Trophoblast cell (in vitro differentiated cells and primary cell): ENCODE measurements around the gene GHITM.
A peak's percentile ranks its signal among the peaks of the same experiment; 100 is the strongest.
"Not testable (repeated sequence)": the region's sequence is repeated elsewhere in the genome, so short reads cannot be mapped to it uniquely, and the experiment has no call there.

Experiments
- DNase-seq, 2 donors: peaks; one replicate each; pipeline ENCODE4 v3.0.0-alpha.2; 2016
- H2AFZ ChIP-seq: 2 replicates; pipeline ENCODE4 v1.6.1; 2013; ENCODE audit warnings: low read length, moderate library complexity, mild to moderate bottlenecking; ENCODE audit not compliant: insufficient read depth, poor library complexity
- H2AK5ac ChIP-seq: 2 replicates; pipeline ENCODE4 v1.6.1; 2013; ENCODE audit warnings: mild to moderate bottlenecking, low read length
- H2BK120ac ChIP-seq: 2 replicates; pipeline ENCODE4 v1.6.1; 2013; ENCODE audit warnings: low read length, mild to moderate bottlenecking, moderate library complexity; ENCODE audit not compliant: insufficient read depth, poor library complexity
- H2BK12ac ChIP-seq: 2 replicates; pipeline ENCODE4 v1.6.1; 2013; ENCODE audit warnings: mild to moderate bottlenecking, low read length, moderate library complexity
- H2BK5ac ChIP-seq: 2 replicates; pipeline ENCODE4 v1.6.1; 2013; ENCODE audit warnings: low read length, low read depth, moderate library complexity, mild to moderate bottlenecking; ENCODE audit not compliant: poor library complexity
- H3K14ac ChIP-seq: 2 replicates; pipeline ENCODE4 v1.6.1; 2013; ENCODE audit warnings: mild to moderate bottlenecking, low read length
- H3K18ac ChIP-seq: 2 replicates; pipeline ENCODE4 v1.6.1; 2013; ENCODE audit warnings: mild to moderate bottlenecking, low read length
- H3K23ac ChIP-seq: 2 replicates; pipeline ENCODE4 v1.6.1; 2013; ENCODE audit warnings: low read length
- H3K27ac ChIP-seq: 2 replicates; pipeline ENCODE4 v1.5.1; 2013; ENCODE audit warnings: low read depth, mild to moderate bottlenecking, inconsistent platforms, low read length, moderate library complexity
- H3K27me3 ChIP-seq: 2 replicates; pipeline ENCODE4 v1.6.1; 2013; ENCODE audit warnings: inconsistent platforms, mild to moderate bottlenecking, low read length, moderate library complexity; ENCODE audit not compliant: insufficient read depth
- H3K36me3 ChIP-seq, 2 experiments: 1 replicate in 1 of 2; 2 replicates in 1 of 2; pipeline ENCODE4 v1.6.1; 2013; ENCODE audit warnings: low read length in 2 of 2, mild to moderate bottlenecking in 2 of 2, moderate library complexity in 1 of 2; ENCODE audit not compliant: insufficient read depth in 2 of 2, control insufficient read depth in 1 of 2
- H3K4ac ChIP-seq: 2 replicates; pipeline ENCODE4 v1.6.1; 2013; ENCODE audit warnings: low read depth, mild to moderate bottlenecking, low read length, moderate library complexity
- H3K4me1 ChIP-seq, 2 experiments: 1 replicate in 1 of 2; 2 replicates in 1 of 2; pipeline ENCODE4 v1.6.1; 2013; ENCODE audit warnings: low read length in 2 of 2, mild to moderate bottlenecking in 2 of 2, moderate library complexity in 1 of 2; ENCODE audit not compliant: insufficient read depth in 2 of 2, control insufficient read depth in 1 of 2
- H3K4me2 ChIP-seq: 2 replicates; pipeline ENCODE4 v1.6.1; 2013; ENCODE audit warnings: inconsistent platforms, mild to moderate bottlenecking, low read length, moderate library complexity
- H3K4me3 ChIP-seq: 2 replicates; pipeline ENCODE4 v1.5.1; 2013; ENCODE audit warnings: mild to moderate bottlenecking, low read depth, low read length, inconsistent platforms
- H3K79me1 ChIP-seq: one replicate; pipeline ENCODE4 v1.6.1; 2013; ENCODE audit warnings: low read length
- H3K79me2 ChIP-seq: 2 replicates; pipeline ENCODE4 v1.6.1; 2013; ENCODE audit warnings: low read length, mild to moderate bottlenecking; ENCODE audit not compliant: control insufficient read depth, insufficient read depth, poor library complexity
- H3K9ac ChIP-seq: 2 replicates; pipeline ENCODE4 v1.6.1; 2013; ENCODE audit warnings: mild to moderate bottlenecking, low read length
- H3K9me3 ChIP-seq: 2 replicates; pipeline ENCODE4 v1.6.1; 2013; ENCODE audit warnings: low read depth, mild to moderate bottlenecking, control low read depth, inconsistent platforms, low read length; ENCODE audit not compliant: insufficient read depth
- H4K12ac ChIP-seq: 2 replicates; pipeline ENCODE4 v1.6.1; 2013; ENCODE audit warnings: low read depth, mild to moderate bottlenecking, low read length, moderate library complexity
- H4K8ac ChIP-seq: 2 replicates; pipeline ENCODE4 v1.6.1; 2013; ENCODE audit warnings: low read depth, mild to moderate bottlenecking, low read length, moderate library complexity
- H4K91ac ChIP-seq: one replicate; pipeline ENCODE4 v1.6.1; 2013; ENCODE audit warnings: low read depth, mild to moderate bottlenecking, low read length, moderate library complexity
- WGBS: extraction: QIAGEN DNeasy Blood & Tissue Kit; methylation state at CpG from one replicate; pipeline ENCODE4 v1.1.7; 2013; ENCODE audit warnings: missing lambda C conversion rate; ENCODE audit not compliant: insufficient read length, insufficient coverage; ENCODE audit errors: extremely low coverage; 5-methylcytosine and 5-hydroxymethylcytosine counted together

Gene GHITM

GRCh38 chr10:84179059-84179710 lies 39.9 kb downstream of the GHITM start:
- Histone ChIP-seq H2AK5ac (no peak overlapping the region), H3K9me3 (peaks cover 5% of the 10 kb centered on the region), H2AFZ (no peak overlapping the region), H3K27ac (no peak overlapping the region), H2BK12ac (no peak overlapping the region), H3K18ac (no peak overlapping the region), H4K91ac (no peak overlapping the region), H2BK120ac (no peak overlapping the region), H4K8ac (no peak overlapping the region), H2BK5ac (no peak overlapping the region), H3K4ac (no peak overlapping the region), H4K12ac (no peak overlapping the region), H3K4me3 (no peak overlapping the region), H3K14ac (no peak overlapping the region), H3K79me2 (no peaks in the 10 kb centered on the region), H3K27me3 (no peaks in the 10 kb centered on the region), H3K4me2 (no peak overlapping the region), H3K36me3 (no peaks in the 10 kb centered on the region), H3K79me1 (no peaks in the 10 kb centered on the region), H3K4me1 (no peaks in the 10 kb centered on the region), H3K23ac (no peak overlapping the region), H3K9ac (no peak overlapping the region)
- no CpG with 5 or more reads among the region's 12 CpGs for whole genome bisulfite sequencing
- DNase-seq = peak in 1 of 2 donors; percentile 4

GRCh38 chr10:84180386-84180785 lies 41.1 kb downstream of the GHITM start:
- not testable (repeated sequence) for H2AFZ ChIP-seq, H4K8ac ChIP-seq, H3K36me3 ChIP-seq, H4K12ac ChIP-seq, H3K79me2 ChIP-seq, H3K4me3 ChIP-seq, H3K4ac ChIP-seq, H2BK5ac ChIP-seq, H3K18ac ChIP-seq, H3K23ac ChIP-seq, H3K4me1 ChIP-seq, H3K27ac ChIP-seq, H3K27me3 ChIP-seq, H3K4me2 ChIP-seq, H3K79me1 ChIP-seq, H3K9ac ChIP-seq, H2BK12ac ChIP-seq, H3K14ac ChIP-seq, H2BK120ac ChIP-seq, DNase-seq, H4K91ac ChIP-seq, H3K9me3 ChIP-seq, H2AK5ac ChIP-seq
- no CpG with 5 or more reads among the region's 22 CpGs for WGBS

- H2BK120ac ChIP-seq = no peak overlapping the region
- H3K18ac ChIP-seq = no peak overlapping the region
- no peak overlapping the region for H4K8ac ChIP-seq
- no peak overlapping the region for H3K14ac ChIP-seq
- no peak overlapping the region for H3K27ac ChIP-seq
- H3K4me3 ChIP-seq = no peak overlapping the region
- H3K23ac ChIP-seq = no peak overlapping the region
- no peaks in the 10 kb centered on the region for H3K4me1 ChIP-seq
- H3K4me2 ChIP-seq = no peak overlapping the region
- H3K27me3 ChIP-seq = no peaks in the 10 kb centered on the region
- no peak overlapping the region for H2BK12ac ChIP-seq
- H3K9me3 ChIP-seq = peaks cover 7% of the 10 kb centered on the region
- no peaks in the 10 kb centered on the region for H3K79me2 ChIP-seq
- H2AFZ ChIP-seq = no peak overlapping the region
- no peak overlapping the region for H4K12ac ChIP-seq
- H2AK5ac ChIP-seq = no peak overlapping the region
- no peak overlapping the region for H2BK5ac ChIP-seq
- H3K4ac ChIP-seq = no peak overlapping the region
- no peak overlapping the region for H4K91ac ChIP-seq
- no peak overlapping the region for H3K9ac ChIP-seq
- DNase-seq = no peak
- no peaks in the 10 kb centered on the region for H3K36me3 ChIP-seq
- no peaks in the 10 kb centered on the region for H3K79me1 ChIP-seq
- no CpG with 5 or more reads among the region's 5 CpGs for WGBS
Observed at GRCh38 chr10:84181631-84182030, 42.3 kb downstream of the GHITM start.

- Histone ChIP-seq H3K79me2 (no peaks in the 10 kb centered on the region), H3K79me1 (no peaks in the 10 kb centered on the region), H4K91ac (no peak overlapping the region), H4K8ac (no peak overlapping the region), H3K4me2 (no peak overlapping the region), H2BK5ac (no peak overlapping the region), H2AFZ (no peak overlapping the region), H3K9ac (no peak overlapping the region), H2BK120ac (no peak overlapping the region), H3K36me3 (no peaks in the 10 kb centered on the region), H3K4me1 (no peaks in the 10 kb centered on the region), H4K12ac (no peak overlapping the region), H3K9me3 (peaks cover 8% of the 10 kb centered on the region), H3K14ac (no peak overlapping the region), H3K27ac (no peak overlapping the region), H2BK12ac (no peak overlapping the region), H3K18ac (no peak overlapping the region), H3K4ac (no peak overlapping the region), H3K4me3 (no peak overlapping the region), H3K23ac (no peak overlapping the region), H3K27me3 (no peaks in the 10 kb centered on the region), H2AK5ac (no peak overlapping the region)
- no peak for DNase-seq
- WGBS = no CpG with 5 or more reads among the region's 4 CpGs
Observed at GRCh38 chr10:84184517-84184916, 45.2 kb downstream of the GHITM start.
